ENCODE data around the gene TBRG1.

TBRG1 gene

GRCh38 chr11:124676386-124676785 lies 53.7 kb downstream of the TBRG1 start:
- no peak overlapping the region for H3K4me3 ChIP-seq (ENCODE audit: low read depth, low read length)
- TF ChIP-seq CTCF (conservative IDR thresholded peaks at IDR 0.05; ENCODE audit: low read depth, low read length), result no peak
- DNase-seq (ENCODE audit: low read depth), result peak; percentile 78

GRCh38 chr11:124678416-124678815 lies 55.8 kb downstream of the TBRG1 start:
- H3K4me3 ChIP-seq (ENCODE audit: low read depth, low read length), result no peak overlapping the region
- no peak for DNase-seq (ENCODE audit: low read depth)
- TF ChIP-seq CTCF (conservative IDR thresholded peaks at IDR 0.05; ENCODE audit: low read depth, low read length), result no peak

GRCh38 chr11:124681421-124681820 lies 58.8 kb downstream of the TBRG1 start:
- no peak for DNase-seq (ENCODE audit: low read depth)
- TF ChIP-seq CTCF (conservative IDR thresholded peaks at IDR 0.05; ENCODE audit: low read depth, low read length), result no peak
- H3K4me3 ChIP-seq (ENCODE audit: low read depth, low read length), result no peak overlapping the region

- DNase-seq (ENCODE audit: low read depth), result no peak
- no peak overlapping the region for H3K4me3 ChIP-seq (ENCODE audit: low read depth, low read length)
- no peak for TF ChIP-seq CTCF (conservative IDR thresholded peaks at IDR 0.05; ENCODE audit: low read depth, low read length)
These were observed 59.8 kb downstream of the TBRG1 start for GRCh38 chr11:124682443-124682842.

All from choroid plexus epithelial cell (primary cell).